Measurements from ENCODE around the gene YWHAG. TPM values are rescaled to one million over a fixed set of nuclear protein-coding genes. Genes with fewer than 3 reads are reported as not detected.
"Not testable (repeated sequence)": the region's sequence is repeated elsewhere in the genome, so short reads cannot be mapped to it uniquely, and the experiment has no call there.

The YWHAG gene
- total RNA-seq, 1 donor from 2014 or later, result 205 TPM

DNA sequence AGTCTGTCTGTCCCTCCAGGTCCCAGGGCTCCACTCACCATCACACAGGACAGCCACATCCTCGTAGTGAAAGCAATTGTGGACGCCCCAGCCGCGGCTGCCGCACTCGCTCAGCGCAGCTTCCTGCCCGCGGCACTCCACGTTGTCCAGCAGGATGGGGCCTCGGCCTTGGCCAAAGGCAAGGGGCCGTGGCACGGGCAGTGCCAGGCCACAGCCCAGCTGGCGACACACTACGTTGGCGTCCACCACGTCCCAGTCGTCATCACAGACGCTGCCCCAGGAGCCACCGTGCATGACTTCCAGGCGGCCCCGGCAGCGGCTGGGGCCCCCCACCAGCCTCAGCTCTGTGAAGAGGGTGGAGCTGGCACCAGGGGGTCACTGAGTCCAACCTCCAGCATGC, 41.5 kb upstream of the YWHAG start:
- no peaks in the 10 kb centered on the region for H3K4me1 Mint-ChIP-seq (ENCODE audit: low read depth)
- DNase-seq (ENCODE audit: low spot score), result no peak
- TF ChIP-seq, protein P1, sequence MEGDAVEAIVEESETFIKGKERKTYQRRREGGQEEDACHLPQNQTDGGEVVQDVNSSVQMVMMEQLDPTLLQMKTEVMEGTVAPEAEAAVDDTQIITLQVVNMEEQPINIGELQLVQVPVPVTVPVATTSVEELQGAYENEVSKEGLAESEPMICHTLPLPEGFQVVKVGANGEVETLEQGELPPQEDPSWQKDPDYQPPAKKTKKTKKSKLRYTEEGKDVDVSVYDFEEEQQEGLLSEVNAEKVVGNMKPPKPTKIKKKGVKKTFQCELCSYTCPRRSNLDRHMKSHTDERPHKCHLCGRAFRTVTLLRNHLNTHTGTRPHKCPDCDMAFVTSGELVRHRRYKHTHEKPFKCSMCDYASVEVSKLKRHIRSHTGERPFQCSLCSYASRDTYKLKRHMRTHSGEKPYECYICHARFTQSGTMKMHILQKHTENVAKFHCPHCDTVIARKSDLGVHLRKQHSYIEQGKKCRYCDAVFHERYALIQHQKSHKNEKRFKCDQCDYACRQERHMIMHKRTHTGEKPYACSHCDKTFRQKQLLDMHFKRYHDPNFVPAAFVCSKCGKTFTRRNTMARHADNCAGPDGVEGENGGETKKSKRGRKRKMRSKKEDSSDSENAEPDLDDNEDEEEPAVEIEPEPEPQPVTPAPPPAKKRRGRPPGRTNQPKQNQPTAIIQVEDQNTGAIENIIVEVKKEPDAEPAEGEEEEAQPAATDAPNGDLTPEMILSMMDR (IDR thresholded peaks at IDR 0.05), result no peak
- no peaks in the 10 kb centered on the region for H3K36me3 Mint-ChIP-seq (ENCODE audit: low read depth)
- no peak overlapping the region for H3K27ac Mint-ChIP-seq (ENCODE audit: unreplicated experiment)
- H3K9me3 Mint-ChIP-seq (ENCODE audit: low read depth), result no peaks in the 10 kb centered on the region
- H3K27me3 Mint-ChIP-seq (ENCODE audit: low read depth), result no peaks in the 10 kb centered on the region
- no peak overlapping the region for H3K4me3 Mint-ChIP-seq (ENCODE audit: unreplicated experiment)

- TF ChIP-seq, protein P1 (IDR thresholded peaks at IDR 0.05), result no peak
- no peak for DNase-seq (ENCODE audit: low spot score)
- Mint-ChIP-seq H3K4me3 (ENCODE audit: unreplicated experiment) (no peak overlapping the region), H3K36me3 (ENCODE audit: low read depth) (no peaks in the 10 kb centered on the region), H3K27ac (ENCODE audit: unreplicated experiment) (no peak overlapping the region), H3K9me3 (ENCODE audit: low read depth) (no peaks in the 10 kb centered on the region), H3K27me3 (ENCODE audit: low read depth) (no peaks in the 10 kb centered on the region), H3K4me1 (ENCODE audit: low read depth) (peaks cover 10% of the 10 kb centered on the region)
These were observed 38.8 kb upstream of the YWHAG start for GRCh38 chr7:76397409-76398183.

DNA sequence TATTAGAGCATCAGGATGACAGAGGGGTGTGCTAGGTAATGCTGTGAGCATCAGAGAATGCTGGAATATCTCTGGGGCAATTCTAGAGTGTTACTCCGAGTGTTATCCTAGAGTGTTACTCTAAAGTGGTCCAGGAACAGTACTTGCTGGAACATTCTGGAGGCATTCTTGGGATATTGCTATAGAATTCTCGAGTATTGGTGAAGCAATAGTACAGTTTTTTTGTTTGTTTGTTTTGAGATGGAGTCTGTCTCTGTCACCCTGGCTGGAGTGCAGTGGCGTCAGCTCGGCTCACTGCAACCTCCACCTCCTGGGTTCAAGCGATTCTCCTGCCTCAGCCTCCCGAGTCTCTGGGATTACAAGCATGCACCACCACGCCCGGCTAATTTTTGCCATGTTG, 38.1 kb upstream of the YWHAG start:
- no peak for DNase-seq (ENCODE audit: low spot score)
- Mint-ChIP-seq H3K36me3 (ENCODE audit: low read depth) (no peaks in the 10 kb centered on the region), H3K4me3 (ENCODE audit: unreplicated experiment) (no peak overlapping the region), H3K4me1 (ENCODE audit: low read depth) (peaks cover 12% of the 10 kb centered on the region), H3K27me3 (ENCODE audit: low read depth) (no peaks in the 10 kb centered on the region), H3K9me3 (ENCODE audit: low read depth) (no peaks in the 10 kb centered on the region), H3K27ac (ENCODE audit: unreplicated experiment) (no peak overlapping the region)
- TF ChIP-seq, protein P1 (IDR thresholded peaks at IDR 0.05), result no peak

DNA sequence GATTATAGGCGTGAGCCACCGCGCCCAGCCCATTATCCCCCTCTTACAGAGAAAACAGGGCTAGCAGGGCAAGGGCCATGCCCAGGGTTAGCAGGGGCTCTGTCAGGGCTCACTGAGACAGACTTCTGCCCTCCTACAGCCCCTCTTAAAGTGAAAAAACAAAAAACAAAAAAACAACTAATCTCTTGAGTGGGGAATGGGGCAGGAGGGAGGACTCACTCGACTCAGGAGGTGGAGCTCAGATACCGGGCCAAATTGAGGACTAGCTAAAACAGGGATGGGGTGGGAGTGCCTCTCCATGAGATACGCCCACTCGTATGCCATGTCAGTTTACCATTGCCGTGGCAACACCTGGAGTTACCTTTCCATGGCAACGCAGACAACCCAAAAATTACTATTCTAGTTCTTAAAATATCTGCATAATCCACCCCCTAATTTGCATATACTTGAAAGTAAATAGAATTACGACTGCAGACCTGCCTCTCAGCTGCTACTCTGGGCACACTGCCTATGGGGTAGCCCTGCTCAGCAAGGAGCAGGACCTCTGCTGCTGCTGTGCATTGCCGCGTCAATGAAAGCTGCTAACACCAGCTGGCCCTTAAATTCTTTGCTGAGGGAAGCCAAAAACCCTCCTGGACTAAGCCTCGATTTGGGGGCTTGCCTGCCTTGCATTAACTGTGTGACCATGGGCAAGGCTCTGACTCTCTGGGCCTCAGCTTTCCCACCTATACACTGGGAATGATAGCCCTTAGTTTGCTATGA, 37.4 kb upstream of the YWHAG start:
- Mint-ChIP-seq H3K36me3 (ENCODE audit: low read depth) (no peaks in the 10 kb centered on the region), H3K27ac (ENCODE audit: unreplicated experiment) (no peak overlapping the region), H3K9me3 (ENCODE audit: low read depth) (no peaks in the 10 kb centered on the region), H3K27me3 (ENCODE audit: low read depth) (no peaks in the 10 kb centered on the region), H3K4me3 (ENCODE audit: unreplicated experiment) (no peak overlapping the region), H3K4me1 (ENCODE audit: low read depth) (peaks cover 12% of the 10 kb centered on the region)
- DNase-seq (ENCODE audit: low spot score), result no peak
- TF ChIP-seq, protein P1 (IDR thresholded peaks at IDR 0.05), result no peak

DNA sequence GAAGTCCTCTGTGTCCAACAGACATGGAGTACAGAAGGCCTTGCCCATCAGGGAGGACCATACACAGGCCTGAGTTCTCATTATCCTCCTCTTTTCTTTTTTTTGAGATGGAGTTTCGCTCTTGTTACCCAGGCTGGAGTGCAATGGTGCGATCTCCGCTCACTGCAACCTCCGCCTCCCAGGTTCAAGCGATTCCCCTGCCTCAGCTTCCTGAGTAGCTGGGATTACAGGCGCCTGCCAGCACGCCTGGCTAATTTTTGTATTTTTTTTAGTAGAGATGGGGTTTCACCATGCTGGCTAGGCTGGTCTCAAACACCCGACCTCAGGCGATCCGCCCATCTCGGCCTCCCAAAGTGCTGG, 36.8 kb upstream of the YWHAG start:
- H3K4me1 Mint-ChIP-seq (ENCODE audit: low read depth), result peaks cover 12% of the 10 kb centered on the region
- DNase-seq (ENCODE audit: low spot score); H3K27me3 Mint-ChIP-seq (ENCODE audit: low read depth); H3K36me3 Mint-ChIP-seq (ENCODE audit: low read depth); H3K4me3 Mint-ChIP-seq (ENCODE audit: unreplicated experiment); H3K27ac Mint-ChIP-seq (ENCODE audit: unreplicated experiment); H3K9me3 Mint-ChIP-seq (ENCODE audit: low read depth): not testable (repeated sequence)
